Measurements from ENCODE around the gene RCBTB2. TPM values are rescaled to one million over a fixed set of nuclear protein-coding genes. Genes with fewer than 3 reads are reported as not detected.

RCBTB2 gene
- total RNA-seq, 1 donor, result 10.5 TPM

DNA sequence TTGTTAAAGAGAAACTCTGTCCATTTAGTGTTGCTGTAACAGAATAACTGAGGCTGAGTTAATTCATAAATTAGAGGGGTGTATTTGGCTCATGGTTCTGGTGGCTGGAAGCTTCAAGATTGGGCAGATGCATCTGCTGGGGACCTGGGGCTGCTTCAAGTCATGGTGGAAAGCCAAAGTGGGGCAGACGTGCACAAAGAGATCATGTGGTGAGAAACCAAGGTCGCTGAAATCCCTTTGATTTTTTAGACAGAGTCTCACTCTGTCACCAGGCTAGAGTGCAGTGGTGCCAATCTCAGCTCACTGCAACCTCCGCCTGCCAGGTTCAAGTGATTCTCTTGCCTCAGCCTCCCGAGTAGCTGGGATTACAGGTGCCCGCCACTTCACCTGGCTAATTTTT, 46.0 kb downstream of the RCBTB2 start:
- H3K4me3 ChIP-seq (ENCODE audit: insufficient read depth, low read length), result no peak overlapping the region
- peaks cover 5% of the 10 kb centered on the region for H3K4me1 ChIP-seq (ENCODE audit: insufficient read depth, low read length)
- no peaks in the 10 kb centered on the region for H3K9me3 ChIP-seq (ENCODE audit: low read depth, low read length)
- no peaks in the 10 kb centered on the region for H3K36me3 ChIP-seq (ENCODE audit: insufficient read depth, low read length)
- H4K20me1 ChIP-seq (ENCODE audit: insufficient read depth, low read length), result no peaks in the 10 kb centered on the region
- TF ChIP-seq, protein P1, sequence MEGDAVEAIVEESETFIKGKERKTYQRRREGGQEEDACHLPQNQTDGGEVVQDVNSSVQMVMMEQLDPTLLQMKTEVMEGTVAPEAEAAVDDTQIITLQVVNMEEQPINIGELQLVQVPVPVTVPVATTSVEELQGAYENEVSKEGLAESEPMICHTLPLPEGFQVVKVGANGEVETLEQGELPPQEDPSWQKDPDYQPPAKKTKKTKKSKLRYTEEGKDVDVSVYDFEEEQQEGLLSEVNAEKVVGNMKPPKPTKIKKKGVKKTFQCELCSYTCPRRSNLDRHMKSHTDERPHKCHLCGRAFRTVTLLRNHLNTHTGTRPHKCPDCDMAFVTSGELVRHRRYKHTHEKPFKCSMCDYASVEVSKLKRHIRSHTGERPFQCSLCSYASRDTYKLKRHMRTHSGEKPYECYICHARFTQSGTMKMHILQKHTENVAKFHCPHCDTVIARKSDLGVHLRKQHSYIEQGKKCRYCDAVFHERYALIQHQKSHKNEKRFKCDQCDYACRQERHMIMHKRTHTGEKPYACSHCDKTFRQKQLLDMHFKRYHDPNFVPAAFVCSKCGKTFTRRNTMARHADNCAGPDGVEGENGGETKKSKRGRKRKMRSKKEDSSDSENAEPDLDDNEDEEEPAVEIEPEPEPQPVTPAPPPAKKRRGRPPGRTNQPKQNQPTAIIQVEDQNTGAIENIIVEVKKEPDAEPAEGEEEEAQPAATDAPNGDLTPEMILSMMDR (IDR thresholded peaks at IDR 0.05; ENCODE audit: extremely low read depth, low read depth, low read length), result no peak
- DNase-seq (ENCODE audit: insufficient read length, low spot score, missing footprints), result no peak
- H3K27ac ChIP-seq (ENCODE audit: low read depth, low read length), result no peak overlapping the region
- H3K79me2 ChIP-seq (ENCODE audit: insufficient read depth, low read length), result no peaks in the 10 kb centered on the region
- H2AFZ ChIP-seq (ENCODE audit: low read length), result no peak overlapping the region
- H3K4me2 ChIP-seq (ENCODE audit: insufficient read depth, low read length), result no peak overlapping the region
- H3K27me3 ChIP-seq (ENCODE audit: insufficient read depth, low read length), result no peaks in the 10 kb centered on the region

- TF ChIP-seq, protein P1 (IDR thresholded peaks at IDR 0.05; ENCODE audit: extremely low read depth, low read depth, low read length), result no peak
- no peaks in the 10 kb centered on the region for H3K79me2 ChIP-seq (ENCODE audit: insufficient read depth, low read length)
- H3K27ac ChIP-seq (ENCODE audit: low read depth, low read length), result no peak overlapping the region
- peaks cover under 1% of the 10 kb centered on the region for H3K4me1 ChIP-seq (ENCODE audit: insufficient read depth, low read length)
- no peaks in the 10 kb centered on the region for H3K27me3 ChIP-seq (ENCODE audit: insufficient read depth, low read length)
- H4K20me1 ChIP-seq (ENCODE audit: insufficient read depth, low read length), result no peaks in the 10 kb centered on the region
- no peaks in the 10 kb centered on the region for H3K36me3 ChIP-seq (ENCODE audit: insufficient read depth, low read length)
- no peak overlapping the region for H3K4me3 ChIP-seq (ENCODE audit: insufficient read depth, low read length)
- H2AFZ ChIP-seq (ENCODE audit: low read length), result no peak overlapping the region
- no peak for DNase-seq (ENCODE audit: insufficient read length, low spot score, missing footprints)
- H3K4me2 ChIP-seq (ENCODE audit: insufficient read depth, low read length), result no peak overlapping the region
- H3K9me3 ChIP-seq (ENCODE audit: low read depth, low read length), result no peaks in the 10 kb centered on the region
Observed at GRCh38 chr13:48486362-48486761, 46.5 kb downstream of the RCBTB2 start.

DNA sequence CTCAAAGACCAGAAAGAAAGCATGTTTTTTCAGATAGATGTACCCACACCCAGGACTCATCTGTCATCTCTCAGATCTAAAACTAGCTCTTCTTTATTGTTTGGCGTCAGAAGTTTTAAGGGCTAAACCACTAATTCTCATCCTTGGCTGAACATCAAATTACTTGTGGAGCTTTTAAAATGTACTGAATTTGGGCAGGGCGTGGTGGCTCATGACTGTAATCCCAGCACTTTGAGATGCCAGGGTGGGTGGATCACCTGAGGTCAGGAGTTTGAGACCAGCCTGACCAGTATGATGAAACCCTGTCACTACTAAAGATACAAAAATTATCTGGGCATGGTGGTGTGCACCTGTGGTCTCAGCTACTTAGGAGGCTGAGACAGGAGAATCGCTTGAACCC, 47.4 kb downstream of the RCBTB2 start:
- DNase-seq (ENCODE audit: insufficient read length, low spot score, missing footprints), result no peak
- Histone ChIP-seq H3K4me1 (ENCODE audit: insufficient read depth, low read length) (no peaks in the 10 kb centered on the region), H3K36me3 (ENCODE audit: insufficient read depth, low read length) (no peaks in the 10 kb centered on the region), H3K27ac (ENCODE audit: low read depth, low read length) (no peak overlapping the region), H3K9me3 (ENCODE audit: low read depth, low read length) (no peaks in the 10 kb centered on the region), H4K20me1 (ENCODE audit: insufficient read depth, low read length) (no peaks in the 10 kb centered on the region), H3K4me2 (ENCODE audit: insufficient read depth, low read length) (no peak overlapping the region), H2AFZ (ENCODE audit: low read length) (no peak overlapping the region), H3K79me2 (ENCODE audit: insufficient read depth, low read length) (no peaks in the 10 kb centered on the region), H3K27me3 (ENCODE audit: insufficient read depth, low read length) (no peaks in the 10 kb centered on the region), H3K4me3 (ENCODE audit: insufficient read depth, low read length) (no peak overlapping the region)
- TF ChIP-seq, protein P1 (IDR thresholded peaks at IDR 0.05; ENCODE audit: extremely low read depth, low read depth, low read length), result no peak

GRCh38 chr13:48483575-48483974, 49.3 kb downstream of the RCBTB2 start:
- Histone ChIP-seq H3K4me1 (ENCODE audit: insufficient read depth, low read length) (no peaks in the 10 kb centered on the region), H3K4me3 (ENCODE audit: insufficient read depth, low read length) (no peak overlapping the region), H3K4me2 (ENCODE audit: insufficient read depth, low read length) (no peak overlapping the region), H3K27ac (ENCODE audit: low read depth, low read length) (no peak overlapping the region), H2AFZ (ENCODE audit: low read length) (no peak overlapping the region), H3K36me3 (ENCODE audit: insufficient read depth, low read length) (peaks cover 7% of the 10 kb centered on the region), H3K27me3 (ENCODE audit: insufficient read depth, low read length) (no peaks in the 10 kb centered on the region), H4K20me1 (ENCODE audit: insufficient read depth, low read length) (no peaks in the 10 kb centered on the region), H3K79me2 (ENCODE audit: insufficient read depth, low read length) (no peaks in the 10 kb centered on the region), H3K9me3 (ENCODE audit: low read depth, low read length) (no peaks in the 10 kb centered on the region)
- DNase-seq (ENCODE audit: insufficient read length, low spot score, missing footprints), result no peak
- TF ChIP-seq, protein P1 (IDR thresholded peaks at IDR 0.05; ENCODE audit: extremely low read depth, low read depth, low read length), result no peak

All from osteoblast (primary cell).